Heart left ventricle (tissue), 13 donors: ENCODE measurements around the gene OR13C3.
"Not testable (repeated sequence)": the region's sequence is repeated elsewhere in the genome, so short reads cannot be mapped to it uniquely, and the experiment has no call there.

Source experiments
- POLR2A ChIP-seq, 2 donors: fragments of 450-650 bp; IDR thresholded peaks; one replicate each; pipeline ENCODE4 v1.6.1; 2017; ENCODE audit warnings: antibody characterized with exemption in 2 of 2, mild to moderate bottlenecking in 2 of 2, moderate library complexity in 2 of 2
- TF ChIP-seq, protein P1 (sequence below), 12 donors: fragments of 200-600 bp; sonication (generic) in 4 of 12; IDR thresholded peaks; one replicate each; pipeline versions ENCODE4 v1.5.0 to v1.8.0; 2018 to 2022; ENCODE audit warnings: antibody characterized with exemption in 12 of 12, mild to moderate bottlenecking in 5 of 12
- donor health status: ischemic (EF 13 %, LVEDD 7.1; RV severe dilation, severe dysfunction).
- donor health status: DM: no; HTN: yes; CAD: no.
- donor health status: DM: no; HTN: no; CAD: no.
- donor health status: ischemic (EF 25% LVEDD 6.9; RV normal size, moderate dysfunction).
- donor health status: ischemic (EF 25% LVEDD 5.7; RV mildly dilated, moderate dysfunction).
- donor health status: ischemic (EF 35%, LVEDD 5.7; RV mildly dilated, moderate dysfunction).
- donor health status: nonischemic (EF 11% LVEDD 7.7; RV severe dilation, severe dysfunction).
- donor health status: DM: yes; HTN: yes; CAD: no.
- donor health status: PGD.
- donor health status: ischemic (EF 29% LVEDD 5.4; RV normal size, mild dysfunction).
- donor health status: nonischemic (EF 23%, LVEDD 6.1; RV moderate dilation, normal function).

DNA sequence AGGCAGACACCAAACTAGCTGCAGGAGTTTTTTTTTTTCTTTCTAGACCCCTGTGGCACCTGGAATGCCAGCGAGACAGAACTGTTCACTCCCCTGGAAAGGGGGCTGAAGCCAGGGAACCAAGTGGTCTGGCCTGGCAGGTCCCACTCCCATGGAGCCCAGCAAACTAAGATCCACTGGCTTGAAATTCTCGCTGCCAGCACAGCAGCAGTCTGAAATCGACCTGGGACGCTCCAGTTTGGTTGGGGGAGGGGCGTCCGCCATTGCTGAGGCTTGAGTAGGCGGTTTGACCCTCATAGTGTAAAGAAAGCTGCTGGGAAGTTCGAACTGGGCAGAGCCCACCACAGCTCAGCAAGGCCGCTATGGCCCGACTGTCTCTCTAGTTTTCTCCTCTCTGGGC lies 16.4 kb downstream of the OR13C3 start:
- TF ChIP-seq POLR2A (IDR thresholded peaks at IDR 0.05): not testable (repeated sequence)
- TF ChIP-seq, protein P1, sequence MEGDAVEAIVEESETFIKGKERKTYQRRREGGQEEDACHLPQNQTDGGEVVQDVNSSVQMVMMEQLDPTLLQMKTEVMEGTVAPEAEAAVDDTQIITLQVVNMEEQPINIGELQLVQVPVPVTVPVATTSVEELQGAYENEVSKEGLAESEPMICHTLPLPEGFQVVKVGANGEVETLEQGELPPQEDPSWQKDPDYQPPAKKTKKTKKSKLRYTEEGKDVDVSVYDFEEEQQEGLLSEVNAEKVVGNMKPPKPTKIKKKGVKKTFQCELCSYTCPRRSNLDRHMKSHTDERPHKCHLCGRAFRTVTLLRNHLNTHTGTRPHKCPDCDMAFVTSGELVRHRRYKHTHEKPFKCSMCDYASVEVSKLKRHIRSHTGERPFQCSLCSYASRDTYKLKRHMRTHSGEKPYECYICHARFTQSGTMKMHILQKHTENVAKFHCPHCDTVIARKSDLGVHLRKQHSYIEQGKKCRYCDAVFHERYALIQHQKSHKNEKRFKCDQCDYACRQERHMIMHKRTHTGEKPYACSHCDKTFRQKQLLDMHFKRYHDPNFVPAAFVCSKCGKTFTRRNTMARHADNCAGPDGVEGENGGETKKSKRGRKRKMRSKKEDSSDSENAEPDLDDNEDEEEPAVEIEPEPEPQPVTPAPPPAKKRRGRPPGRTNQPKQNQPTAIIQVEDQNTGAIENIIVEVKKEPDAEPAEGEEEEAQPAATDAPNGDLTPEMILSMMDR (IDR thresholded peaks at IDR 0.05): not testable (repeated sequence)
